Hepatocyte (in vitro differentiated cells): ENCODE data around the gene PIM1.

Experiments used
- EZH2phosphoT487 ChIP-seq: fragments of 200-600 bp; sonication (generic); IDR thresholded peaks from one replicate; pipeline ENCODE4 v1.6.1; 2018; ENCODE audit warnings: antibody characterized with exemption, mild to moderate bottlenecking, low read depth, moderate library complexity; ENCODE audit not compliant: unreplicated experiment, severe bottlenecking
- TF ChIP-seq, protein P1 (sequence below): fragments of 200-600 bp; sonication (generic); IDR thresholded peaks from 2 replicates; pipeline ENCODE4 v1.5.1; 2016; ENCODE audit warnings: antibody characterized with exemption, mild to moderate bottlenecking; ENCODE audit not compliant: poor library complexity

DNA sequence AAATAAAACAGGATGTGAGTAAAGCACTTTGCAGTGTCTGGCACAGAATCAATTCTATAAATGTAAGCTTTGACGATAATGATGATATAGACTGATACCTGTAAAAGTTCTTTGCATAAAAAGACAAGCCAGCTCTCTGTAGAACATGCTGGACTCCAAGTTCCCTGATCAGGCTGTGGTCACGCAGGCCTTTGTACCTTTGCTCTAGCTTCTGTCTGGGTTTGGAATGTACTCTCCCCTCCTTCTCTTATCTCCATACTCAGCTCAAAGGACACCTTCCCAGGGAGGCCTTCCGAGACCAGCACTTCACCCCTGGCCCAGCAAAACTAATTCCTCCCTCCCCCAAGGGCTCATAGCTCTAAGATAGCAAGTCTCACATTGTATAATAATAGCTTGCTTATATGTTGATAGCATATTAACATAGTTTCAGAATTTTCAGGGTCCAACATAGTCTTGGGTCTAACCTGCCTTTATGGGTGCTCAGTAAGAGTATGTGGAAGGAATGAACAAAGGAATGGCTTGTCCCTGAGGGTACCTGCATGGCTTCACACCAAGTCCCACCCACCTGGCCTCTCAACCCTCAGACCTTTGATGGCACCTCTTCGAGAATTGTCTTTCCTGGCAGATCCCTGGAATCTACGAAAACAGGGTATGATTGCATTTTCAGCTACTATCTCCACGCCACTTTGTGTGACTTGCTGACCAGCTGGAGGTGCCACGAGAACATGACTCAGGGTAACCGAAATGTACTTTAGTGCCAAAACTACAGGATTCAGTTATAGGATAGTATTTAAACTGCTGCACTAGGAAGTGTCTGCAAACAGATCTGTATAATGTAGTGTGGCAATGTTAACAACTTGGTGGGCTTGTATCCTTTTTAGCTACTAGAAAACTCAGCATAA is 41.7 kb upstream of the PIM1 start:
- TF ChIP-seq, protein P1, sequence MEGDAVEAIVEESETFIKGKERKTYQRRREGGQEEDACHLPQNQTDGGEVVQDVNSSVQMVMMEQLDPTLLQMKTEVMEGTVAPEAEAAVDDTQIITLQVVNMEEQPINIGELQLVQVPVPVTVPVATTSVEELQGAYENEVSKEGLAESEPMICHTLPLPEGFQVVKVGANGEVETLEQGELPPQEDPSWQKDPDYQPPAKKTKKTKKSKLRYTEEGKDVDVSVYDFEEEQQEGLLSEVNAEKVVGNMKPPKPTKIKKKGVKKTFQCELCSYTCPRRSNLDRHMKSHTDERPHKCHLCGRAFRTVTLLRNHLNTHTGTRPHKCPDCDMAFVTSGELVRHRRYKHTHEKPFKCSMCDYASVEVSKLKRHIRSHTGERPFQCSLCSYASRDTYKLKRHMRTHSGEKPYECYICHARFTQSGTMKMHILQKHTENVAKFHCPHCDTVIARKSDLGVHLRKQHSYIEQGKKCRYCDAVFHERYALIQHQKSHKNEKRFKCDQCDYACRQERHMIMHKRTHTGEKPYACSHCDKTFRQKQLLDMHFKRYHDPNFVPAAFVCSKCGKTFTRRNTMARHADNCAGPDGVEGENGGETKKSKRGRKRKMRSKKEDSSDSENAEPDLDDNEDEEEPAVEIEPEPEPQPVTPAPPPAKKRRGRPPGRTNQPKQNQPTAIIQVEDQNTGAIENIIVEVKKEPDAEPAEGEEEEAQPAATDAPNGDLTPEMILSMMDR: no peak
- no peak for TF ChIP-seq EZH2phosphoT487
